Measurements from ENCODE around the gene ATP2C2.
"Not testable (repeated sequence)": the region's sequence is repeated elsewhere in the genome, so short reads cannot be mapped to it uniquely, and the experiment has no call there.

DNA sequence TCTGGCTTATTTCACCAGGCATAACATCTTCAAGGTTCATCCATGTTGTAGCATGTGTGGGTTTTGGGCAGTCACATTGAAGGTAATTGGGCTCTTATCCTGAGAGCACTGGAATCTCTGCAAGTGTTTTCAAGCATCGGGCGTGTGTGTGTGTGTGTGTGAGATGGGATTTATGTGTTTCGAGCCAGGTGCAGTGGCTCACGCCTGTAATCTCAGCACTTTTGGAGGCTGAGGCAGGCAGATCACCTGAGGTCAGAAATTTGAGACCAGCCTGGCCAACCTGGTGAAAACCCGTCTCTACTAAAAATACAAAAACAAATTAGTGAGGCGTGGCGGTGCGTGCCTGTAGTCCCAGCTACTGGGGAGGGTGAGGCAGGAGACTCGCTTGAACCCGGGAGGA is 27.7 kb downstream of the ATP2C2 start:
- TF ChIP-seq CHCHD3 (CRISPR knock-in tag; IDR thresholded peaks at IDR 0.05); HDAC2 (IDR thresholded peaks at IDR 0.05): not testable (repeated sequence)

All from K562 (cell line).